CD4-positive, CD25-positive, alpha-beta regulatory T cell (primary cell): Measurements from ENCODE around the gene GIT1. TPM values are rescaled to one million over a fixed set of nuclear protein-coding genes. Genes with fewer than 3 reads are reported as not detected.

Experiments used
- ATAC-seq, 2 donors: fragments of 150-1000 bp; cut with Tn5 transposase; one replicate each; pipeline ENCODE4 v1.10.0; 2021; ENCODE audit warnings: low read depth in 2 of 2, moderate number of reproducible peaks in 2 of 2, moderate library complexity in 1 of 2
- DNase-seq, 3 donors: peaks; one replicate each; pipeline versions ENCODE4 v3.0.0 to v3.0.0-alpha.2; 2012 to 2022; ENCODE audit warnings: mixed read lengths in 1 of 3
- H3K27ac ChIP-seq: one replicate; pipeline ENCODE4 v1.7.0; 2013; ENCODE audit warnings: mild to moderate bottlenecking, low read length; ENCODE audit not compliant: insufficient read depth, poor library complexity, severe bottlenecking
- H3K27me3 ChIP-seq: one replicate; pipeline ENCODE4 v1.7.0; 2013; ENCODE audit warnings: low read length; ENCODE audit not compliant: control insufficient read depth, insufficient read depth
- H3K36me3 ChIP-seq: one replicate; pipeline ENCODE4 v1.7.0; 2013; ENCODE audit warnings: mild to moderate bottlenecking, low read length, moderate library complexity; ENCODE audit not compliant: control insufficient read depth, insufficient read depth
- H3K4me1 ChIP-seq: 2 replicates; pipeline ENCODE4 v1.7.0; 2013; ENCODE audit warnings: mild to moderate bottlenecking, low read length; ENCODE audit not compliant: insufficient read depth, control insufficient read depth, poor library complexity, severe bottlenecking
- H3K4me3 ChIP-seq: one replicate; pipeline ENCODE4 v1.7.0; 2013; ENCODE audit warnings: low read depth, mild to moderate bottlenecking, low read length, moderate library complexity
- H3K9me3 ChIP-seq, 2 experiments: 1 replicate in 1 of 2; 2 replicates in 1 of 2; pipeline ENCODE4 v1.7.0; 2013; ENCODE audit warnings: low read length in 2 of 2, mild to moderate bottlenecking in 1 of 2, moderate library complexity in 1 of 2; ENCODE audit not compliant: control insufficient read depth in 2 of 2
- H3K27ac Mint-ChIP-seq, 3 donors: one replicate each; pipeline ENCODE4 v1.8.0; 2020 to 2022; ENCODE audit warnings: mild to moderate bottlenecking in 3 of 3, mixed read lengths in 3 of 3, moderate library complexity in 2 of 3
- H3K27me3 Mint-ChIP-seq: one replicate; pipeline ENCODE4 v1.8.0; 2022; ENCODE audit warnings: mild to moderate bottlenecking, mixed read lengths
- H3K36me3 Mint-ChIP-seq: one replicate; pipeline ENCODE4 v1.8.0; 2020; ENCODE audit warnings: mixed read lengths
- H3K4me1 Mint-ChIP-seq, 4 donors: one replicate each; pipeline ENCODE4 v1.8.0; 2020 to 2022; ENCODE audit warnings: mixed read lengths in 4 of 4, mild to moderate bottlenecking in 1 of 4
- H3K4me3 Mint-ChIP-seq, 4 donors: one replicate each; pipeline ENCODE4 v1.8.0; 2020 to 2022; ENCODE audit warnings: mild to moderate bottlenecking in 4 of 4, mixed read lengths in 4 of 4, moderate library complexity in 3 of 4
- H3K9me3 Mint-ChIP-seq, 7 donors: one replicate each; pipeline ENCODE4 v1.8.0; 2020 to 2022; ENCODE audit warnings: mixed read lengths in 7 of 7, mild to moderate bottlenecking in 3 of 7, moderate library complexity in 2 of 7
- polyA plus RNA-seq, 4 donors: library from polyadenylated mRNA; unstranded; fragments of 300-500 nt; fragmentation: Illumina TruSeq; gene quantifications; one replicate each; pipeline ENCODE4 v1.2.3, GENCODE V29; 2021
- total RNA-seq: library from RNA; stranded (reverse); gene quantifications from one replicate; pipeline ENCODE4 v1.2.3, GENCODE V29; 2022

The GIT1 gene
- total and polyA plus RNA-seq, 5 donors from 2014 or later, result 5.5 to 41.5 (median 6.6) TPM

DNA sequence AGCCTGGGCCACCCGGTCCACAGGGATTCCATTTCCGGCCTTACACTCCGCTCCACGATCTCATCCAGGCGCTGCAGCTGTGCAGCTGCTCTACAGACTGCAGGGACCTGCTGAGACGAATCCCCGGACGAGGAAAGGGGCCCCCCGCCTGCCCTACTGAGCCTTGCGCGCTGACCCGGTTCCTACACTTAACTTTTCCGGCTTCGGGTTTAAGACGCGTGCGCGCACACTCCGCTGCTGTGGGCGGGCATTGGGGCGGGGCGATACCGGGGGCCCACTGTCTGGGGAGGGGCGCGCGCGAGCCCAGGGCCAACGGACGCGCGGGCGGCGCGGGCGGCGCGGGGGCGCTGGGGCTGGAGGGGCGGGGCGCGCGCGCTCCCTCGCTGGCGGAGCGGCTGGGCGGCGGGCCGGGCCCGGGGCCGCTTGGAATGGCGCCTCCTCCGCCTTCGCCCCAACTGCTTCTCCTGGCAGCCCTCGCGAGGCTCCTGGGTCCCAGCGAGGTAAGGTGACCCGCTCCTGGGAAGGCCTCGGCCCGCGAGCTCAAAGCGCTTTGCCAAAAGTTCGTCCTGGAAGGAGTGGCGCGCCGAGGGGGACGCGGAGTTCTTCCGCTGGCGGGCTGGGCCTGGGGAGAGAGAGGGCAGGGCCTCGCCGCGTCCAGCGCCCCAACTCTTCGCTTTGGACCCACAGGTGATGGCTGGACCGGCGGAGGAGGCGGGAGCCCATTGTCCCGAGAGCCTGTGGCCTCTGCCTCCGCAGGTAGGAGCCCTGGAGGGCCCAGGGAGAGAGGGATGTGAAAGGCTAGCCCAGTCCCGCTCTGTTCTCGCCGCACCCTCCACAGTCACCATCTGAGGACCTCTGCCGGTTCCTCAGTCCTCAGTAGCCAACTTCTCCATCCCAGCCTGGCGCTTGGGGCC lies 20.9 kb downstream of the GIT1 start, which contains the start of gene TP53I13:
TP53I13 (plus strand) TSS at position 371 of the 914 bp plus-strand sequence; CDS start at position 429, 58 bp downstream.
- Histone ChIP-seq H3K36me3 (no peaks in the 10 kb centered on the region), H3K27me3 (no peaks in the 10 kb centered on the region), H3K4me1 (peaks cover 33% of the 10 kb centered on the region), H3K9me3 (no peaks in the 10 kb centered on the region), H3K27ac (peak within 1 kb of the TSS; percentile 78), H3K4me3 (peak within 1 kb of the TSS; percentile 74)
- peak; percentile 62 to 64 for ATAC-seq
- H3K4me3 Mint-ChIP-seq, result peak within 1 kb of the TSS; percentile 96 to 98 (median 96)
- H3K27ac Mint-ChIP-seq, result peak within 1 kb of the TSS; percentile 93 to 96 (median 94)
- H3K4me1 Mint-ChIP-seq, result peaks cover 0 to 46% (median 25%) of the 10 kb centered on the region in 4 donors
- peak; percentile 83 to 88 (median 86) for DNase-seq
- H3K9me3 Mint-ChIP-seq, result peaks cover 0 to 2% (median 0%) of the 10 kb centered on the region in 7 donors
- H3K36me3 Mint-ChIP-seq, result no peaks in the 10 kb centered on the region
- no peaks in the 10 kb centered on the region for H3K27me3 Mint-ChIP-seq

DNA sequence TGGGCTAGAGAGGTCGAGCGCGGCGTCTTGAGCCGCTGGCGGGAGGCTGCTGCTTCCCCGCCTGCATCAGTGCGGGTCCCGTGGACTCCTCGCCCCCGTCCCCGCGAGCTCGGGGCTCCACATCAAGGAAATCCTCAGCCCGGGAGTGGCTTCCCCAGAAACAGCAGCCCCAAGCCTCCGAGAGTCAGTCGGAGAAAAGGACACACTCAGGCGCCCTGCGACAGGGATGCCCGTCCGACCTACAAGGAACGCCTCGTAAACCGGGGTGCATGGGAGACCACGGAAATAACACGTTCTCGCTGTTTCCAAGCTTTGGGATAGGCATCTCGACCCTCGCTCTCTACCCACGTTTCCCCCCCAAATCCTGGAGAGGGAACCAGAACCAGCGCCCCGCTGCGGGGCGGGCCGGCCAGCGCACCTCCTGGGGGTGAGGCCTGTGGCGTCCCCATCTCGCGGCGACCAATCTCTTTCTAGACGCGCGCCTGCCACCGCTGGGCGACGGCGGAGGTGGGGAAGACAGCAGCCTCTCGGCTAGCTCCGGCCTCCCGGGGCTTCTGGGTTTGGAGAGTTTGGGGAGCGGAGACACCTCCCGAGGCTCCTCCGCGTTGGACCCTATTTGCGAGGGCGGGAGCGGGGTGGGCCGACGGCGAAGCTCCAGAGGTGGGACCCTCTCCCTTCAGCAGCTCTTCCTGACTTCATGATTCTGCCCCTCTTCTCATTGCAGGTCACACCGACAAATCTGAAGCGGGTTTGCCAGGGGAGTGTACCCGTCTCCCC lies 21.7 kb downstream of the GIT1 start:
- Histone ChIP-seq H3K27ac (peak overlapping the region; percentile 78), H3K4me3 (peak overlapping the region; percentile 74), H3K4me1 (peaks cover 33% of the 10 kb centered on the region), H3K36me3 (no peaks in the 10 kb centered on the region), H3K27me3 (no peaks in the 10 kb centered on the region), H3K9me3 (no peaks in the 10 kb centered on the region)
- H3K4me3 Mint-ChIP-seq, result peak overlapping the region; percentile 92 to 98 (median 96)
- peak; percentile 66 to 84 (median 77) for DNase-seq
- no peaks in the 10 kb centered on the region for H3K27me3 Mint-ChIP-seq
- H3K9me3 Mint-ChIP-seq, result peaks cover 0 to 2% (median 0%) of the 10 kb centered on the region in 7 donors
- no peaks in the 10 kb centered on the region for H3K36me3 Mint-ChIP-seq
- peak; percentile 59 for ATAC-seq
- peak overlapping the region; percentile 93 to 96 (median 94) for H3K27ac Mint-ChIP-seq
- peaks cover 0 to 42% (median 25%) of the 10 kb centered on the region in 4 donors for H3K4me1 Mint-ChIP-seq

DNA sequence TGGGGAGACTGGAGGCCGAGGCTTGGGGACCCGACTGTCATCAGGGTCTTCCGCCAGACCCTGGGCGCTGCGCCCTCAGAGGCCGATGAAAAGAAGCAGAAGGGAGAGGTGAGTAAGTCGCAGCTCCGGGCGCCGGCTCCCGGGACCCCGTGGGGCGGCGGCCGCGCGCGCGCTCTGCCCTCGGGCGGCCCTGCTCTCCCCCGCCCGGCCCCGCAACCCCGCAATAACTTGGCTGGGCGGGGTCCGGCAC lies 22.2 kb downstream of the GIT1 start:
- Mint-ChIP-seq H3K36me3 (no peaks in the 10 kb centered on the region), H3K9me3 (peaks cover 0 to 2% (median 0%) of the 10 kb centered on the region in 7 donors), H3K27ac (peak overlapping the region in 1 of 3 donors; percentile 96), H3K4me3 (peak overlapping the region; percentile 92 to 96 (median 94)), H3K27me3 (no peaks in the 10 kb centered on the region), H3K4me1 (peaks cover 0 to 42% (median 25%) of the 10 kb centered on the region in 4 donors)
- DNase-seq (no peak), ATAC-seq (peak; percentile 1 to 2)
- no peaks in the 10 kb centered on the region for H3K9me3 ChIP-seq
- peak overlapping the region; percentile 78 for H3K27ac ChIP-seq
- H3K4me3 ChIP-seq, result no peak overlapping the region
- peaks cover 33% of the 10 kb centered on the region for H3K4me1 ChIP-seq
- peaks cover 3% of the 10 kb centered on the region for H3K36me3 ChIP-seq
- no peaks in the 10 kb centered on the region for H3K27me3 ChIP-seq

DNA sequence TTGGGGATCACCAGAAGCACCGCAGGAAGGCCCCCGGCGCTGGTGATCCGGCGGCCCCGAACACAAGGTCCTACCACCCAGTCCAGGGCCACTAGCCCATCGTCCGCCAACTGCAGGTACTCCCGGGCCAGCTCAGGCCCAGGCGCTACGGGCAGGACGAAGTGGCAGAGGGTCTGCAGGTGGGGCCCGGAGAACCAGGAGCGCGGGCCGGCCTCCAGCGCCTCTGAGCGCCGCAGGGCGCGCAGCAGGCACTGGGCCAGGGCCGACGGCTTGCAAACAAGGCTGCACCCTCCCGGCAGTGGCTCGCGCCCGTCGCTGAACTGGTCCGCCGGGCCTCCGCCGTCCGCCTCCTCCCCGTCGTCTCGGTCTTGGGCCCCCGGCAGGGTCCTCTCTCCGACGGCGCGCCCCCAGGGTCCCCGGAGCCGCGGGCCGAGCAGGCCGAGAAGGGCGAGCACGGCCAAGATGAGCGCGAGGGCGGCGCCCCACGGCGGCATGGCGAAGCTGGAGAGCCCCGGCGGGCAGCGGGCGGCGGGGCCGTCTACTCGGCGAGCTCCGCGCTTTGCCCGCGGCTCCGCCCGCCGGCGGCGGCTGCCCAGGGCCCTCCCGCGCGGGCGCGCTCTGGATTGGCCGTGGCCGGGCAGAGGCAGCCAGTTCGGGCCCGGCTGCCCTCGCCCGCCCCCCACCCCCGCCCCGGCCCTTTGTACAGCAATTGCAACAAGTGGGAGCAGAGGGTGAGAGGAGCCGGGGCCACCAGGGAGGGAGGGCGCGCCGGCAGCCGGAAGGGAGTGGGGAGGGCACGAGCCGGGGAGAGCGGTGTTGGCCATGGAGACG lies 22.8 kb downstream of the GIT1 start, which contains the start of gene ABHD15:
ABHD15 (minus strand) TSS at position 565 of the 831 bp plus-strand sequence; CDS start at position 494, 71 bp downstream.
- Mint-ChIP-seq H3K27ac (peak within 1 kb of the TSS; percentile 89 to 98 (median 93)), H3K4me3 (peak within 1 kb of the TSS; percentile 92 to 98 (median 96)), H3K27me3 (no peaks in the 10 kb centered on the region), H3K9me3 (peaks cover 0 to 2% (median 0%) of the 10 kb centered on the region in 7 donors), H3K4me1 (peaks cover 0 to 45% (median 25%) of the 10 kb centered on the region in 4 donors), H3K36me3 (no peaks in the 10 kb centered on the region)
- peak within 1 kb of the TSS; percentile 75 for H3K4me3 ChIP-seq
- H3K4me1 ChIP-seq, result peaks cover 33% of the 10 kb centered on the region
- H3K27me3 ChIP-seq, result no peaks in the 10 kb centered on the region
- peak within 1 kb of the TSS; percentile 78 for H3K27ac ChIP-seq
- no peaks in the 10 kb centered on the region for H3K9me3 ChIP-seq
- H3K36me3 ChIP-seq, result peaks cover 7% of the 10 kb centered on the region
- DNase-seq (peak; percentile 47 to 70 (median 66)), ATAC-seq (peak; percentile 29 to 36)

DNA sequence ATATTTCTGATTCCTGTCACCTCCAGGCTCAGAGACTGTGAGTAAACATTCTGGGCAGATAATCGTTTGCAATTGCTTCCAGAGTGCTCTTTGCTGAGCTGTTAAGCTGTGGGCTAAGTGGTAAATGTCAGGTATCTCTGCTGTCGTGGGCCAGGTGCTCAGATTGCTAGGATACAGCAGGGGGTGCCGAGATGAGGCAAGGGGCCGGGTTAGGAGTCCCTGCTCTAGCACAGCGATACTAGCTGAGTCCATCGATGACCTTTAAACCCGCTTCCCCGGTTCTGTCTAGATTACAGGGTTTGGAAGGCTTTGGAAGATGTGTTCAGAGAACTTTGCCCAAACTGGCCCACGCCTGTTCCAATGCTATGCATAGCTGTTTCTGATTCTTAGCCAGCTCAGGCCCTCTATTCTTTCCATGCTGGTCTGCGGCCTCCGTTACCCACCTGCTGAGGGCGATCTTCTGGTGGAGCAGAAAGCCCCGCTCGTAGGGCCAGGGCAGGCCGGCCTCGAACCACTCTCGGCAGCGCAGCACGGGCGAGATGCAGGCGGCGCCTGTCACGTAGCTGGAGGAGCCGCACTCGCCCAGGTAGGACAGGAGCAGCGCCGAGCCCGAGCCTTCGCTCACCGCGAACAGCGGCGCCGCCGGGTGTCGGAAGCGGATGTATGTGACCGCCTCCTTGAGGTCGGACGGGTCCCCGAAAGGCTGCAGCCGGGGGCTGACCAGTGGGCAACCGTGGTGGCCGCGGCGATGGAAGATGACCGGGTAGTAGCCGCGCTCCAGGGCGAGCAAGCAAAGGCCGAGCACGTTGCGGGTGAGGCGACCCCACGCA lies 23.6 kb downstream of the GIT1 start:
- peak in 2 of 3 donors; percentile 65 to 85 for DNase-seq
- peak overlapping the region; percentile 92 to 93 (median 92) for H3K4me3 Mint-ChIP-seq
- H3K9me3 Mint-ChIP-seq, result no peaks in the 10 kb centered on the region
- H3K27ac Mint-ChIP-seq, result peak overlapping the region; percentile 84 to 98 (median 89)
- Histone ChIP-seq H3K27me3 (no peaks in the 10 kb centered on the region), H3K9me3 (no peaks in the 10 kb centered on the region), H3K36me3 (peaks cover 11% of the 10 kb centered on the region), H3K4me3 (peak overlapping the region; percentile 75), H3K27ac (peak overlapping the region; percentile 66), H3K4me1 (peaks cover 33% of the 10 kb centered on the region)
- no peaks in the 10 kb centered on the region for H3K36me3 Mint-ChIP-seq
- H3K4me1 Mint-ChIP-seq, result peaks cover 0 to 42% (median 22%) of the 10 kb centered on the region in 4 donors
- ATAC-seq, result peak; percentile 16 to 17
- no peaks in the 10 kb centered on the region for H3K27me3 Mint-ChIP-seq

DNA sequence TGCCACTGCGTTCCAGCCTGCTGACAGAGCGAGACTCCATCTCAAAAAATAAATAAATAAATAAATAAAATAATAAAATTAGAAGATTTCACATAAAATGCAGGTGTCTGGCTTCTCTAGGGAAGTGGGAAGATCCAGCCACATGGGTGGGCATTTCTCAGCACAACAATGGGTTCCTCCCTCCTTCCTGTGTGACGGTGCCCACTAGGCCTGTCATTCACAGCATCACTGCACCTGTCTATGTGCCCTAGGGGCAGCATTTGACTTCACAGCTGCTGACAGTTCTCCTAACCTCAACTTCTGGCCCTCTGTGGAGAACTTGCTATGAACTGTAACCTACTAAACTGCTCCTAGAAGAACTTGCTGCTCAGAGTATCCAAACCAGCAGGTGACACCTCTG lies 25.6 kb downstream of the GIT1 start:
- Histone ChIP-seq H3K27ac (no peak overlapping the region), H3K4me1 (peaks cover 27% of the 10 kb centered on the region)
- no peak for DNase-seq

More for the DNA sequence above, 25.6 kb downstream of the GIT1 start:
- Histone ChIP-seq H3K9me3 (no peaks in the 10 kb centered on the region), H3K27me3 (no peaks in the 10 kb centered on the region), H3K36me3 (peaks cover 11% of the 10 kb centered on the region), H3K4me3 (no peak overlapping the region)
- Mint-ChIP-seq H3K9me3 (no peaks in the 10 kb centered on the region), H3K36me3 (no peaks in the 10 kb centered on the region), H3K27me3 (no peaks in the 10 kb centered on the region), H3K4me1 (peaks cover 0 to 33% (median 13%) of the 10 kb centered on the region in 4 donors), H3K27ac (peak overlapping the region; percentile 2 to 44 (median 33)), H3K4me3 (peak overlapping the region in 2 of 4 donors; percentile 5 to 92)
- ATAC-seq, result no peak
